ENCODE results near the gene TTC31. TPM values are rescaled to one million over a fixed set of nuclear protein-coding genes. Genes with fewer than 3 reads are reported as not detected.
A peak's percentile ranks its signal among the peaks of the same experiment; 100 is the strongest.

Gene TTC31
- total RNA-seq, 1 donor from 2014 or later: 49.1 TPM

GRCh38 chr2:74471332-74472065, 11.4 kb upstream of the TTC31 start:
- Mint-ChIP-seq H3K27ac (peak overlapping the region; percentile 97), H3K9me3 (no peaks in the 10 kb centered on the region), H3K4me3 (peak overlapping the region; percentile 97), H3K4me1 (peaks cover 23% of the 10 kb centered on the region), H3K36me3 (ENCODE audit: low read depth) (peaks cover 37% of the 10 kb centered on the region), H3K27me3 (no peaks in the 10 kb centered on the region)
- ChIA-PET CTCF (interaction anchor here (1.4 to 1.8 kb wide), 3 partner anchors 10 to 80 kb away, joined by 3 to 15 read pairs (median 9); partner anchors contain the start of genes CCDC142 and TTC31), POLR2A (interaction anchor here (0.6 to 4.6 kb wide), 7 partner anchors 10 to 692 kb away, joined by 4 to 127 read pairs (median 11); partner anchors contain the start of genes AUP1, C2orf81, CCDC142 and HTRA2)
- DNase-seq: no peak
- TF ChIP-seq, protein P1, sequence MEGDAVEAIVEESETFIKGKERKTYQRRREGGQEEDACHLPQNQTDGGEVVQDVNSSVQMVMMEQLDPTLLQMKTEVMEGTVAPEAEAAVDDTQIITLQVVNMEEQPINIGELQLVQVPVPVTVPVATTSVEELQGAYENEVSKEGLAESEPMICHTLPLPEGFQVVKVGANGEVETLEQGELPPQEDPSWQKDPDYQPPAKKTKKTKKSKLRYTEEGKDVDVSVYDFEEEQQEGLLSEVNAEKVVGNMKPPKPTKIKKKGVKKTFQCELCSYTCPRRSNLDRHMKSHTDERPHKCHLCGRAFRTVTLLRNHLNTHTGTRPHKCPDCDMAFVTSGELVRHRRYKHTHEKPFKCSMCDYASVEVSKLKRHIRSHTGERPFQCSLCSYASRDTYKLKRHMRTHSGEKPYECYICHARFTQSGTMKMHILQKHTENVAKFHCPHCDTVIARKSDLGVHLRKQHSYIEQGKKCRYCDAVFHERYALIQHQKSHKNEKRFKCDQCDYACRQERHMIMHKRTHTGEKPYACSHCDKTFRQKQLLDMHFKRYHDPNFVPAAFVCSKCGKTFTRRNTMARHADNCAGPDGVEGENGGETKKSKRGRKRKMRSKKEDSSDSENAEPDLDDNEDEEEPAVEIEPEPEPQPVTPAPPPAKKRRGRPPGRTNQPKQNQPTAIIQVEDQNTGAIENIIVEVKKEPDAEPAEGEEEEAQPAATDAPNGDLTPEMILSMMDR (IDR thresholded peaks at IDR 0.05): no peak
- ATAC-seq (ENCODE audit: low read depth): no peak
- intact Hi-C loops (cut with micrococcal nuclease): loop anchor here (1.0 to 5.0 kb wide), 5 partner anchors 7 to 58 kb away; partner anchors contain the start of genes AUP1, C2orf81, CCDC142 and HTRA2

- POLR2A ChIA-PET: interaction anchor here (0.6 to 4.6 kb wide), 18 partner anchors 10 to 294 kb away, joined by 3 to 127 read pairs (median 4); partner anchors contain the start of genes AUP1, C2orf81, CCDC142 and DQX1
- TF ChIP-seq, protein P1 (IDR thresholded peaks at IDR 0.05): no peak
- Mint-ChIP-seq H3K4me1 (peaks cover 23% of the 10 kb centered on the region), H3K4me3 (peak within 1 kb of the TSS; percentile 97), H3K36me3 (ENCODE audit: low read depth) (peaks cover 40% of the 10 kb centered on the region), H3K27ac (peak within 1 kb of the TSS; percentile 97), H3K27me3 (no peaks in the 10 kb centered on the region), H3K9me3 (no peaks in the 10 kb centered on the region)
- intact Hi-C loops (cut with micrococcal nuclease): loop anchor here (1.0 to 5.0 kb wide), 5 partner anchors 8 to 57 kb away; partner anchors contain the start of genes AUP1, C2orf81, CCDC142 and HTRA2
- peak; percentile 89 for ATAC-seq (ENCODE audit: low read depth)
- CTCF ChIA-PET: interaction anchor here (0.6 to 1.8 kb wide), 7 partner anchors 9 to 81 kb away, joined by 3 to 15 read pairs (median 3); partner anchors contain the start of genes CCDC142, INO80B, TTC31 and WBP1
- peak; percentile 91 for DNase-seq
These were observed 10.6 kb upstream of the TTC31 start, which contains the start of gene MRPL53 for GRCh38 chr2:74472086-74472944. MRPL53 (minus strand) TSS chr2:74472680; CDS start chr2:74472660, 20 bp downstream.

- Mint-ChIP-seq H3K4me3 (peak overlapping the region; percentile 97), H3K27ac (peak overlapping the region; percentile 97), H3K36me3 (ENCODE audit: low read depth) (peaks cover 44% of the 10 kb centered on the region), H3K27me3 (no peaks in the 10 kb centered on the region), H3K4me1 (peaks cover 23% of the 10 kb centered on the region), H3K9me3 (no peaks in the 10 kb centered on the region)
- DNase-seq: no peak
- peak; percentile 2 for ATAC-seq (ENCODE audit: low read depth)
- ChIA-PET CTCF (interaction anchor here (0.6 to 1.8 kb wide), 7 partner anchors 9 to 81 kb away, joined by 3 to 15 read pairs (median 3); partner anchors contain the start of genes CCDC142, INO80B, TTC31 and WBP1), POLR2A (interaction anchor here (0.6 to 4.6 kb wide), 17 partner anchors 9 to 294 kb away, joined by 3 to 127 read pairs (median 5); partner anchors contain the start of genes AUP1, C2orf81, CCDC142 and DQX1)
- intact Hi-C loops (cut with micrococcal nuclease): loop anchor here (1.0 to 5.0 kb wide), 5 partner anchors 9 to 56 kb away; partner anchors contain the start of genes AUP1, C2orf81, CCDC142 and HTRA2
- TF ChIP-seq, protein P1 (IDR thresholded peaks at IDR 0.05): no peak
These were observed 10.0 kb upstream of the TTC31 start for GRCh38 chr2:74472945-74473258.

DNA sequence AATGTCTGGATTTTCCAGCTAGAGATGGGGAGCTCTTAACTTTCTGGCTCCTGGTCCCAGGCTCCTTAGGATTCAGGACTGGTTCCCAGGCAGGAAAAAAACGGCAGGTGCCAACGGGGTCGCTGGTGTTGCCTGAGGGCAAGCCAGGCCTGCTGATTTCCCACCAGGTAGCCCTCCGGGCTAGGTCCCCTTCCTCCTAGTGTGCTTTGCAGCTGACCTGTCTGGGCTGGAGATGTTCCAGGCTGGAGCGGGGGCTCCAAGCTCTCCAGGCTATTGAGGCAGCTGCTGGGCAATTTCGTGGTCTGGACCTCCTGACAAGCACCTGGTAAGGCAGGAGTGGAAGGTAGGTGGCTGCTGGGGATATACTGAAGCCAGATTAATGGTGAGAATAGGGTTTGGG, 8.4 kb upstream of the TTC31 start:
- intact Hi-C loops (cut with micrococcal nuclease): loop anchor here (5.0 kb wide), 1 partner anchor 52 kb away; the partner anchor contains the start of genes C2orf81 and WDR54

More for the DNA sequence above, 8.4 kb upstream of the TTC31 start:
- Mint-ChIP-seq H3K4me1 (peaks cover 23% of the 10 kb centered on the region), H3K27me3 (no peaks in the 10 kb centered on the region), H3K27ac (no peak overlapping the region), H3K36me3 (ENCODE audit: low read depth) (peaks cover 48% of the 10 kb centered on the region), H3K9me3 (no peaks in the 10 kb centered on the region), H3K4me3 (no peak overlapping the region)
- ChIA-PET CTCF (no interaction called here), POLR2A (interaction anchor here (0.7 to 4.6 kb wide), 3 partner anchors 7 to 33 kb away, joined by 4 to 127 read pairs (median 78); partner anchors contain the start of genes CCDC142, INO80B, PCGF1 and TTC31)
- TF ChIP-seq, protein P1 (IDR thresholded peaks at IDR 0.05): no peak
- DNase-seq (no peak), ATAC-seq (ENCODE audit: low read depth) (no peak)

All from activated B cell treated with CpG ODN at 0.5 μM for 24 hours (primary cell).